ENCODE measurements around the gene MND1. TPM values are rescaled to one million over a fixed set of nuclear protein-coding genes. Genes with fewer than 3 reads are reported as not detected.

The MND1 gene
- total RNA-seq, 1 donor, result 4.3 TPM

DNA sequence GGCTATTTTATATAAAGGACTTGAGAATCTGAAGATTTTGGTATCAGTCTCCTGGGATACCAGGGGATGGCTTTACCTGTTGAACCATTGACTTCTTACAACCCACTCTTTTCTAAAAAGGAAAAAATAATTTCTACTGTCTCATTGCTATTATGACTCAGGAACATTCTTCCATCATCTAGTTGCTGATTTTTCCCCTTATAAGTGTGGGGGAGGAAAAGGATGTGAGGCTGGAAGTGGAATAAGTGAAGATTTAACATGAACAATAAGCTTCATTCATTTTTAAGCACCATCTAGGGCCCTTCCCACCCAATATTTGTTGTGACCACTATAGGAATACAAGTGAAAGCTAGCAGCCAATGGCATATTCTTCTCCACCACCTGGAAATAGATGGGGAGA is 10.6 kb upstream of the MND1 start:
- TF ChIP-seq CTCF (IDR thresholded peaks at IDR 0.05; ENCODE audit: insufficient read depth, low read depth, low read length), result no peak
- no peak for DNase-seq (ENCODE audit: low read depth)
- H3K4me3 ChIP-seq (ENCODE audit: low read depth, low read length), result no peak overlapping the region

DNA sequence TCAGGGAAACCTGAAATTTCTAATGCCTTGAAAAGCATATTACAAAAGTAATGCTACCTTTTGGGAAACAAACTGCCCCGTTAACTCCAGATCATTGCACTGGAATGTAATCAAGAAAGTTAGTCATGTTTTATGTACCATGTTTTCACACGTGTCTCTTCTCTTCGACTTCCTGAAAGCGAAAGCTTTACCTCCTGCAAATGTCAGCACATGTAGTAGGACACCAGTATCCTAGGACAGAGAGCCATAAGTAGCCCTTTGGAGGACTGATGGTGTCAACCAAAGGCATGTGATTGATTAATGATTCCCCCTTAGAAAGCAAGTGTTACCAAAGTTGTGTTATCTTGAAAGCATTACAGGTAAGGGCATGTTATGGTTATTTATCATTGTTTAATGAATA is 8.8 kb upstream of the MND1 start:
- DNase-seq (ENCODE audit: low read depth), result peak; percentile 64

GRCh38 chr4:153337686-153338085 is 6.8 kb upstream of the MND1 start:
- H3K4me3 ChIP-seq (ENCODE audit: low read depth, low read length), result no peak overlapping the region
- no peak for TF ChIP-seq CTCF (IDR thresholded peaks at IDR 0.05; ENCODE audit: insufficient read depth, low read depth, low read length)
- no peak for DNase-seq (ENCODE audit: low read depth)

More for the DNA sequence above, 8.8 kb upstream of the MND1 start:
- no peak for TF ChIP-seq CTCF (IDR thresholded peaks at IDR 0.05; ENCODE audit: insufficient read depth, low read depth, low read length)
- no peak overlapping the region for H3K4me3 ChIP-seq (ENCODE audit: low read depth, low read length)

DNA sequence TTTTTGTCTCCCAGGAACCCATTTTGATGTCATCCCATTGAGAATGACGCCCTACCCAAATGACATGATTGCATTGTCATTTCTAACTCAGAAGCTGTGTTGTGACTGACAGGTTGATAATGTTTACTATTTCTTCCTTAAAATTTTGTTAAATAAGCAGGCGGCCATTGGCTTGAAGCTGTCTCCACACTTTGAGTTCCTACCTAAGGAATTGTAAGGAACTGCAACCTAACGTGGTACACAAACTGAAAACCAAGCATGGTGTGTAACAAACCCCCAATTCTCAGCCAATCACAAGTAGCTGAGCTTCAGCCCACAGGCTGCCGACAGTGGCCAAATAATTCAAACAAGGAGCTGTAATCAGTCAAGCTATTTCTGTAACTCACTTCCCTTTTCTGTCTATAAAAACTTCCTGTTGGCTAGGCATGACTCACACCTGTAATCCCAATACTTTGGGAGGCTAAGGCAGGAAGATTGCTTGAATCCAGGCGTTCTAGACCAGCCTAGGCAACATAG is 2.9 kb upstream of the MND1 start:
- peak; percentile 39 for DNase-seq (ENCODE audit: low read depth)
- TF ChIP-seq CTCF (IDR thresholded peaks at IDR 0.05; ENCODE audit: insufficient read depth, low read depth, low read length), result no peak
- no peak overlapping the region for H3K4me3 ChIP-seq (ENCODE audit: low read depth, low read length)

GRCh38 chr4:153342751-153343552 is 1.5 kb upstream of the MND1 start:
- no peak for TF ChIP-seq CTCF (IDR thresholded peaks at IDR 0.05; ENCODE audit: insufficient read depth, low read depth, low read length)
- no peak overlapping the region for H3K4me3 ChIP-seq (ENCODE audit: low read depth, low read length)
- DNase-seq (ENCODE audit: low read depth), result no peak

DNA sequence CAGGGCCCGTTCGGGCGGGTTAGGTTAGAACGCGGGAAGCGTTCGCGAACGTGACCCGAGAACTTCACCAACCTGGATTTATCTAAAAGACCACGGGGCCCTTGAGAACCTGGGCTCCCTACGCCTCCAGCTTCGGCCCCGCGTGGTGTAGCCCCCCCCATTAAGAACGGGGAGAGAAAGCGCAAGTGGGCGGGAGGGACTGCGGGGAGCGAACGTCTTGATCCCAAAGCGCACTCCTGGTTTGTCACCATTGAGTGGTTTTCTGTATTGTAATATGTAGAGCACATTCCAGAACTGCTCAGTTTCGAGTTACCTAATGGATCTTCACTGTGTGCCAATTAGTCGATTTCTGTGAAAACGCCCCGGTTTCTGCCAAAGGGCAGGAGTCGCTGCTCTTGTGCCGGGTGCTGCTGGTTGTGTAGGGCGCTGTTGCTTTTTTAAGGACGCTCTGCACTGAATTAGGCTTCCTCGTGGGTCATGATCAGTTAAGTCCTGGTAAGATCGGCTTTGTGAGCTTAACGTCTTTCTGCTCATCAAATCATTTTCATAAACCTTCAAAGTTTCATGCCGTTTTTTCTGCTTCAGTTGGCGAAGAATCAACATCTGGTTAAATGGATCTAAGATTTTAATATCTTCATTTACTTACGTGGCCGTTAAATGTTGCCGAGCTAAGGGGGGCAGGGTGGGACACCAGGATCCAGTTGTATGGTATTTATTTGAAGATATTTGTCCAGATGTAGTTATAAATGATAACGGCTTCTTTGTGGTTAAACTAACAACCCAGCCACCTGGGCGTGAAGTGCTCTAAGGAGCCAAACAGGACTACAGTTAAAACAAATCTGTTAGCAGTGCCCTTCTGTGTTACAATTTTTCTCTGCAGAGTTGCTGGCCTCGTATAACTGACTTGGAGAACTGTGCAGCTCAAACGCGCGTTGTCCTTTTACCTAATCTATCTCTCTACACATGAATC is 809 bp downstream of the MND1 start:
- peak; percentile 69 for DNase-seq (ENCODE audit: low read depth)
- H3K4me3 ChIP-seq (ENCODE audit: low read depth, low read length), result peak overlapping the region; percentile 77
- no peak for TF ChIP-seq CTCF (IDR thresholded peaks at IDR 0.05; ENCODE audit: insufficient read depth, low read depth, low read length)

All from fibroblast of villous mesenchyme (primary cell).